Endothelial cell of umbilical vein (primary cell): ENCODE results near the gene RAB28. TPM values are rescaled to one million over a fixed set of nuclear protein-coding genes. Genes with fewer than 3 reads are reported as not detected.

ENCODE experiments used
- BruUV-seq: library from RNA; stranded (reverse); fragments of 400-500 nt; replicated peaks from 2 replicates; lab custom pipeline; 2021; lab: Mats Ljungman, UMichigan
- CTCF ChIA-PET: fragments of 300-600, 350-600 bp; sonication (Branson Sonifier 250); formaldehyde crosslinking; loops from one replicate; lab custom pipeline; 2021; ENCODE audit warnings: antibody characterized with exemption, inconsistent platforms; lab: Charles Lee
- POLR2A ChIA-PET: fragments of 300-600, 350-600 bp; sonication (Branson Sonifier 250); formaldehyde crosslinking; loops from one replicate; lab custom pipeline; 2021; ENCODE audit warnings: antibody characterized with exemption, inconsistent platforms; lab: Charles Lee
- DNase-seq: peaks from one replicate; pipeline ENCODE4 v3.0.0-alpha.2; 2011; ENCODE audit warnings: low read depth, low spot score
- FAIRE-seq: peaks from 2 replicates; lab custom pipeline; 2011; peaks lifted over from hg19 to GRCh38; lab: Jason Lieb, UNC
- H2AFZ ChIP-seq: 2 replicates; pipeline ENCODE4 v1.6.0; 2012; ENCODE audit warnings: low read depth, low read length, control low read depth, inconsistent platforms
- H3K27ac ChIP-seq: 2 replicates; pipeline ENCODE4 v1.5.1; 2011; ENCODE audit warnings: low read depth, mild to moderate bottlenecking, control low read depth, low read length, moderate library complexity; ENCODE audit not compliant: insufficient read depth
- H3K27me3 ChIP-seq, 2 experiments: 2 replicates each; pipeline versions ENCODE4 v1.6.0 to v1.6.1; 2011; ENCODE audit warnings: low read length in 2 of 2, mixed read lengths in 1 of 2; ENCODE audit not compliant: control insufficient read depth in 2 of 2, insufficient read depth in 2 of 2
- H3K36me3 ChIP-seq, 2 experiments: 2 replicates in 1 of 2; 3 replicates in 1 of 2; pipeline ENCODE4 v1.5.1; 2011; ENCODE audit warnings: low read length in 2 of 2, mild to moderate bottlenecking in 1 of 2, moderate library complexity in 1 of 2; ENCODE audit not compliant: control insufficient read depth in 2 of 2, insufficient read depth in 2 of 2; ENCODE audit errors: extremely low read depth in 1 of 2
- H3K4me1 ChIP-seq: 3 replicates; pipeline ENCODE4 v1.5.1; 2011; ENCODE audit warnings: mild to moderate bottlenecking, low read length; ENCODE audit not compliant: control insufficient read depth, insufficient read depth; ENCODE audit errors: extremely low read depth
- H3K4me2 ChIP-seq: 2 replicates; pipeline ENCODE4 v1.6.1; 2011; ENCODE audit warnings: low read length, control low read depth, mixed read lengths; ENCODE audit not compliant: insufficient read depth
- H3K4me3 ChIP-seq, 3 experiments: fragments of 200-600 bp in 1 of 3; sonication (generic), shearing (Covaris generic) in 1 of 3; replicated peaks in 1 of 3; 2 replicates each; pipeline ENCODE4 v1.5.1; 2011 to 2016; ENCODE audit warnings: control low read depth in 3 of 3, low read length in 3 of 3, mild to moderate bottlenecking in 2 of 3, inconsistent platforms in 1 of 3, low read depth in 1 of 3, moderate library complexity in 1 of 3; ENCODE audit not compliant: insufficient read depth in 1 of 3
- H3K79me2 ChIP-seq: 2 replicates; pipeline ENCODE4 v1.6.0; 2012; ENCODE audit warnings: low read length, inconsistent platforms; ENCODE audit not compliant: control insufficient read depth, insufficient read depth
- H3K9ac ChIP-seq: replicated peaks from 2 replicates; pipeline ENCODE3; 2011; ENCODE audit warnings: low read length, control low read depth; ENCODE audit not compliant: insufficient read depth; ENCODE audit errors: extremely low read depth
- H3K9me1 ChIP-seq: replicated peaks from 3 replicates; pipeline ENCODE4 v1.6.0; 2011; ENCODE audit warnings: mild to moderate bottlenecking, low read length; ENCODE audit not compliant: control insufficient read depth, insufficient read depth; ENCODE audit errors: extremely low read depth
- H3K9me3 ChIP-seq: replicated peaks from 2 replicates; pipeline ENCODE4 v1.5.1; 2012; ENCODE audit warnings: low read length, inconsistent platforms; ENCODE audit not compliant: control insufficient read depth, insufficient read depth
- H4K20me1 ChIP-seq: replicated peaks from 2 replicates; pipeline ENCODE3; 2011; ENCODE audit warnings: mild to moderate bottlenecking, low read length; ENCODE audit not compliant: control insufficient read depth, insufficient read depth; ENCODE audit errors: extremely low read depth
- CTCF ChIP-seq, 2 donors: IDR thresholded peaks; 1 replicate in 1 of 2; 2 replicates in 1 of 2; pipeline ENCODE4 v1.5.1; 2011; ENCODE audit warnings: low read length in 2 of 2, mild to moderate bottlenecking in 2 of 2, moderate library complexity in 2 of 2, control low read depth in 1 of 2, inconsistent platforms in 1 of 2, low read depth in 1 of 2; ENCODE audit not compliant: insufficient read depth in 1 of 2; ENCODE audit errors: extremely low read depth in 1 of 2
- FOS ChIP-seq: IDR thresholded peaks from 2 replicates; pipeline ENCODE4 v1.6.1; 2011; ENCODE audit warnings: mild to moderate bottlenecking, low read length, moderate library complexity, borderline replicate concordance; ENCODE audit not compliant: insufficient read depth
- GATA2 ChIP-seq: IDR thresholded peaks from 2 replicates; pipeline ENCODE4 v1.7.0; 2011; ENCODE audit warnings: low read depth, mild to moderate bottlenecking, moderate library complexity, mixed read lengths, low read length; ENCODE audit not compliant: insufficient read length, insufficient read depth
- JUN ChIP-seq: IDR thresholded peaks from 2 replicates; pipeline ENCODE4 v1.6.1; 2011; ENCODE audit warnings: borderline replicate concordance, low read depth; ENCODE audit not compliant: insufficient read length, insufficient read depth
- MAX ChIP-seq: IDR thresholded peaks from 2 replicates; pipeline ENCODE4 v1.6.1; 2011; ENCODE audit not compliant: insufficient read depth, insufficient read length
- MYC ChIP-seq: IDR thresholded peaks from one replicate; pipeline ENCODE4 v1.6.1; 2011; ENCODE audit warnings: mild to moderate bottlenecking, low read depth, low read length
- POLR2A ChIP-seq: IDR thresholded peaks from 2 replicates; pipeline ENCODE4 v1.6.1; 2012; ENCODE audit warnings: low read depth, mild to moderate bottlenecking, control low read depth, low read length
- dilution Hi-C: fragments of 300-500 bp; cut with MboI; formaldehyde crosslinking; loops from one replicate; pipeline ENCODE4 v1.15.0; 2019; ENCODE audit warnings: low sequenced_read_pairs; ENCODE audit not compliant: extremely low pct_ligation_motif_present
- intact Hi-C: fragments of 100-400 bp; cut with micrococcal nuclease; formaldehyde crosslinking; loops from one replicate; pipeline ENCODE4 v1.10.0; 2022
- polyA plus RNA-seq, 4 experiments: library from polyadenylated mRNA; depleted of rRNA in 3 of 4; stranded (reverse) in 3 of 4; unstranded in 1 of 4; fragments of >200 nt; gene quantifications; 2 replicates each; pipeline versions ENCODE4 v1.2.1 to v1.2.3, GENCODE V29; 2011 to 2012; ENCODE audit warnings: missing spikeins in 1 of 4
- total RNA-seq: library from RNA; stranded (reverse); gene quantifications from 2 replicates; pipeline ENCODE4 v1.2.3, GENCODE V29; 2021

The RAB28 gene
- total and polyA plus RNA-seq, 2 donors (not counting 3 experiments of a cell fraction or from before 2014, with no cell fraction given) = 13.0 to 13.2 TPM

DNA sequence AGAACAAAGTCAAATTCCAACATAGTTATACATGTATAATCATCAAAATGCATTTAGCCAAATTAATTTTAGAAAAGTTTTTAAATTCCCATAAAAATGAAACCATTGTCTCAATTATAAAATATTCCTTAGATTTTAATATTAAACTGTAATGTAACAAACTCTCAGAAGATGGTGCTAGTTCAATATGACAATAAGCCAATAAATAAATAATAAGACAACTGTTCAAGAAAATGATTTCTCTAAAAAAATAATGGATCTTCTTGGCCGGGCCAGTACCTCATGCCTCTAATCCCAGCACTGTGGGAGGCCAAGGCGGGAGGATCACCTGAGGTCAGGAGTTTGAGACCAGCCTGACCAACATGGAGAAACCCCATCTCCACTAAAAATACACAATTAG lies 80.3 kb downstream of the RAB28 start:
- dilution Hi-C loops = no loop called here
- DNase-seq = no peak
- FAIRE-seq = no peak

More for the DNA sequence above, 80.3 kb downstream of the RAB28 start:
- Histone ChIP-seq H3K4me3 (no peak overlapping the region), H3K4me2 (no peak overlapping the region), H3K9ac (no peak overlapping the region), H3K27me3 (no peaks in the 10 kb centered on the region), H3K79me2 (no peaks in the 10 kb centered on the region), H4K20me1 (no peaks in the 10 kb centered on the region), H3K9me1 (no peaks in the 10 kb centered on the region), H3K27ac (no peak overlapping the region), H3K4me1 (no peaks in the 10 kb centered on the region), H3K36me3 (no peaks in the 10 kb centered on the region), H3K9me3 (no peaks in the 10 kb centered on the region), H2AFZ (no peak overlapping the region)
- ChIA-PET POLR2A (no interaction called here), CTCF (no interaction called here)
- intact Hi-C loops = no loop called here
- TF ChIP-seq MAX (no peak), MYC (no peak), FOS (no peak), CTCF (IDR thresholded peaks at IDR 0.05; ENCODE audit: extremely low read depth in 1 of 2, insufficient read depth in 1 of 2, low read depth in 1 of 2, low read length in 2 of 2) (no peak), POLR2A (no peak), JUN (no peak), GATA2 (no peak)
- no TSS peak for BruUV-seq
